Keratinocyte (primary cell): ENCODE results near the gene CARD16. TPM values are rescaled to one million over a fixed set of nuclear protein-coding genes. Genes with fewer than 3 reads are reported as not detected.

Experiments
- DNase-seq: peaks from one replicate; pipeline ENCODE4 v3.0.0-alpha.2; 2011; ENCODE audit warnings: low read depth, missing footprints, low spot score
- FAIRE-seq: peaks from 2 replicates; lab custom pipeline; 2011; peaks lifted over from hg19 to GRCh38; lab: Jason Lieb, UNC
- H2AFZ ChIP-seq: 2 replicates; pipeline ENCODE4 v1.6.0; 2012; ENCODE audit warnings: low read length, control low read depth, inconsistent platforms; ENCODE audit not compliant: control insufficient read depth
- H3K27ac ChIP-seq: 2 replicates; pipeline ENCODE4 v1.5.1; 2011; ENCODE audit warnings: low read length; ENCODE audit not compliant: control insufficient read depth, insufficient read depth
- H3K27me3 ChIP-seq: 3 replicates; pipeline ENCODE4 v1.6.0; 2011; ENCODE audit warnings: low read length; ENCODE audit not compliant: control insufficient read depth, insufficient read depth; ENCODE audit errors: extremely low read depth
- H3K36me3 ChIP-seq, 2 experiments: 2 replicates in 1 of 2; 3 replicates in 1 of 2; pipeline ENCODE4 v1.5.1; 2011; ENCODE audit warnings: low read length in 2 of 2, mild to moderate bottlenecking in 1 of 2; ENCODE audit not compliant: control insufficient read depth in 2 of 2, insufficient read depth in 2 of 2; ENCODE audit errors: extremely low read depth in 1 of 2
- H3K4me1 ChIP-seq: 3 replicates; pipeline ENCODE4 v1.5.1; 2011; ENCODE audit warnings: low read length; ENCODE audit not compliant: control insufficient read depth, insufficient read depth; ENCODE audit errors: extremely low read depth
- H3K4me2 ChIP-seq: 3 replicates; pipeline ENCODE4 v1.6.0; 2011; ENCODE audit warnings: low read depth, low read length; ENCODE audit not compliant: control insufficient read depth, insufficient read depth; ENCODE audit errors: extremely low read depth
- H3K4me3 ChIP-seq, 3 experiments: fragments of 200-600 bp in 1 of 3; sonication (generic) in 1 of 3; 2 replicates in 2 of 3; 3 replicates in 1 of 3; pipeline ENCODE4 v1.5.1; 2011 to 2016; ENCODE audit warnings: low read length in 3 of 3, mild to moderate bottlenecking in 3 of 3, control low read depth in 2 of 3, inconsistent platforms in 1 of 3, low read depth in 1 of 3, mixed read lengths in 1 of 3, mixed run types in 1 of 3, moderate library complexity in 1 of 3; ENCODE audit not compliant: control insufficient read depth in 2 of 3, insufficient read depth in 2 of 3; ENCODE audit errors: extremely low read depth in 1 of 3
- H3K79me2 ChIP-seq: 2 replicates; pipeline ENCODE4 v1.6.0; 2012; ENCODE audit warnings: low read length; ENCODE audit not compliant: control insufficient read depth, insufficient read depth
- H3K9ac ChIP-seq: 3 replicates; pipeline ENCODE4 v1.6.0; 2011; ENCODE audit warnings: low read length; ENCODE audit not compliant: control insufficient read depth, insufficient read depth; ENCODE audit errors: extremely low read depth
- H3K9me1 ChIP-seq: 3 replicates; pipeline ENCODE4 v1.6.0; 2011; ENCODE audit warnings: low read length; ENCODE audit not compliant: control insufficient read depth, insufficient read depth; ENCODE audit errors: extremely low read depth
- H3K9me3 ChIP-seq: 2 replicates; pipeline ENCODE4 v1.5.1; 2012; ENCODE audit warnings: low read depth, low read length; ENCODE audit not compliant: control insufficient read depth
- H4K20me1 ChIP-seq: 3 replicates; pipeline ENCODE4 v1.6.0; 2011; ENCODE audit warnings: low read length; ENCODE audit not compliant: control insufficient read depth, insufficient read depth; ENCODE audit errors: extremely low read depth
- CTCF ChIP-seq, 3 experiments: IDR thresholded peaks in 1 of 3; conservative IDR thresholded peaks in 1 of 3; optimal IDR thresholded peaks in 1 of 3; 2 replicates in 2 of 3; 3 replicates in 1 of 3; pipeline versions ENCODE3 to v1.5.1; 2011; ENCODE audit warnings: low read length in 3 of 3, mild to moderate bottlenecking in 3 of 3, moderate library complexity in 2 of 3, control low read depth in 1 of 3, inconsistent platforms in 1 of 3; ENCODE audit not compliant: insufficient read depth in 2 of 3; ENCODE audit errors: extremely low read depth in 1 of 3
- EZH2 ChIP-seq: IDR thresholded peaks from one replicate; pipeline ENCODE4 v1.6.1; 2012; ENCODE audit warnings: inconsistent platforms, mild to moderate bottlenecking, low read length, moderate library complexity
- dilution Hi-C: fragments of 300-500 bp; cut with MboI; formaldehyde crosslinking; loops from one replicate; pipeline ENCODE4 v1.7.0; 2020; ENCODE audit warnings: low sequenced_read_pairs; ENCODE audit not compliant: extremely low pct_ligation_motif_present
- polyA plus RNA-seq, 5 experiments: library from polyadenylated mRNA; depleted of rRNA in 3 of 5; stranded (reverse) in 3 of 5; stranded (forward) in 1 of 5; unstranded in 1 of 5; fragments of >200 nt; gene quantifications; 1 replicate in 1 of 5; 2 replicates in 3 of 5; 3 replicates in 1 of 5; pipeline versions ENCODE4 v1.2.1 to v1.2.3, GENCODE V29; 2011 to 2012; ENCODE audit warnings: missing spikeins in 2 of 5, low read depth in 1 of 5, low replicate concordance in 1 of 5

CARD16 gene
- polyA plus RNA-seq, 1 donor (not counting 4 experiments of a cell fraction or from before 2014, with no cell fraction given), result 16.6 TPM

- H3K9ac ChIP-seq, result no peak overlapping the region
- peaks cover 0 to under 1% of the 10 kb centered on the region in 2 experiments for H3K36me3 ChIP-seq
- no peaks in the 10 kb centered on the region for H3K4me1 ChIP-seq
- no peaks in the 10 kb centered on the region for H3K79me2 ChIP-seq
- no peaks in the 10 kb centered on the region for H4K20me1 ChIP-seq
- DNase-seq, result no peak
- H2AFZ ChIP-seq, result no peak overlapping the region
- no peak overlapping the region for H3K4me2 ChIP-seq
- no peaks in the 10 kb centered on the region for H3K27me3 ChIP-seq
- no peaks in the 10 kb centered on the region for H3K9me1 ChIP-seq
- TF ChIP-seq EZH2, result no peak
- no peak for TF ChIP-seq CTCF (optimal IDR thresholded peaks at IDR 0.05 in 1 of 3, IDR thresholded peaks at IDR 0.05 in 1 of 3, conservative IDR thresholded peaks at IDR 0.05 in 1 of 3; ENCODE audit: extremely low read depth in 1 of 3, insufficient read depth in 2 of 3, low read length in 3 of 3)
- H3K4me3 ChIP-seq, result no peak overlapping the region
- H3K9me3 ChIP-seq, result no peaks in the 10 kb centered on the region
- FAIRE-seq, result no peak
- H3K27ac ChIP-seq, result no peak overlapping the region
- dilution Hi-C loops, result no loop called here
Observed at GRCh38 chr11:105024394-105024793, 20.7 kb downstream of the CARD16 start.

GRCh38 chr11:105023003-105023402, 22.1 kb downstream of the CARD16 start, which contains the start of gene CASP5:
Gene CASP5, minus strand, starts transcription at chr11:105023168. Its CDS starts 32 bp downstream, at chr11:105023136.
- dilution Hi-C loops, result no loop called here
- H3K4me3 ChIP-seq, result no peak within 1 kb of the TSS
- DNase-seq, result no peak
- H3K36me3 ChIP-seq, result no peaks in the 10 kb centered on the region
- H3K4me2 ChIP-seq, result no peak within 1 kb of the TSS
- no peaks in the 10 kb centered on the region for H4K20me1 ChIP-seq
- H3K4me1 ChIP-seq, result no peaks in the 10 kb centered on the region
- H3K9me1 ChIP-seq, result no peaks in the 10 kb centered on the region
- no peak for FAIRE-seq
- H2AFZ ChIP-seq, result no peak within 1 kb of the TSS
- TF ChIP-seq CTCF (optimal IDR thresholded peaks at IDR 0.05 in 1 of 3, IDR thresholded peaks at IDR 0.05 in 1 of 3, conservative IDR thresholded peaks at IDR 0.05 in 1 of 3; ENCODE audit: extremely low read depth in 1 of 3, insufficient read depth in 2 of 3, low read length in 3 of 3), result no peak
- TF ChIP-seq EZH2, result no peak
- H3K27ac ChIP-seq, result no peak within 1 kb of the TSS
- H3K9ac ChIP-seq, result no peak within 1 kb of the TSS
- no peaks in the 10 kb centered on the region for H3K79me2 ChIP-seq
- H3K9me3 ChIP-seq, result no peaks in the 10 kb centered on the region
- no peaks in the 10 kb centered on the region for H3K27me3 ChIP-seq
